H1 (cell line): Measurements from ENCODE around the gene INPP5K.

Experiments
- CHD2 ChIP-seq: IDR thresholded peaks from 2 replicates; pipeline ENCODE4 v1.6.1; 2012; ENCODE audit warnings: low read length, improper control_type of control experiment
- EZH2 ChIP-seq: fragments of 200-600 bp; sonication (generic); IDR thresholded peaks from 2 replicates; pipeline ENCODE4 v1.7.1; 2012; ENCODE audit warnings: low read depth, mild to moderate bottlenecking, moderate library complexity, low read length, inconsistent platforms; ENCODE audit not compliant: severe bottlenecking
- KDM5A ChIP-seq: fragments of 200-600 bp; IDR thresholded peaks from 2 replicates; pipeline ENCODE4 v1.7.1; 2012; ENCODE audit warnings: mild to moderate bottlenecking, low read length, inconsistent platforms, mixed read lengths
- MAX ChIP-seq: IDR thresholded peaks from 2 replicates; pipeline ENCODE4 v1.6.1; 2012; ENCODE audit warnings: inconsistent platforms
- NRF1 ChIP-seq: IDR thresholded peaks from 2 replicates; pipeline ENCODE4 v1.6.1; 2011; ENCODE audit warnings: mild to moderate bottlenecking, low read depth, low read length, improper control_type of control experiment
- POLR2A ChIP-seq, 2 experiments: IDR thresholded peaks; 1 replicate in 1 of 2; 2 replicates in 1 of 2; pipeline ENCODE4 v1.6.1; 2011; ENCODE audit warnings: low read depth in 2 of 2, low read length in 2 of 2, mild to moderate bottlenecking in 2 of 2; ENCODE audit errors: control extremely low read depth in 1 of 2
- RFX5 ChIP-seq: IDR thresholded peaks from 2 replicates; pipeline ENCODE4 v1.6.1; 2011; ENCODE audit warnings: low read depth, low read length, improper control_type of control experiment, borderline replicate concordance
- RXRA ChIP-seq: IDR thresholded peaks from 2 replicates; pipeline ENCODE4 v1.6.1; 2011; ENCODE audit warnings: low read depth, mild to moderate bottlenecking, low read length, moderate library complexity; ENCODE audit not compliant: insufficient read depth
- TF ChIP-seq, protein P1 (sequence below), 3 experiments: IDR thresholded peaks; 1 replicate in 2 of 3; 2 replicates in 1 of 3; pipeline versions ENCODE4 v1.5.1 to v1.6.1; 2011; ENCODE audit warnings: low read length in 3 of 3, mild to moderate bottlenecking in 3 of 3, inconsistent platforms in 2 of 3, low read depth in 1 of 3, moderate library complexity in 1 of 3; ENCODE audit not compliant: insufficient read depth in 1 of 3; ENCODE audit errors: control extremely low read depth in 1 of 3
- TF ChIP-seq, protein P2 (sequence below): IDR thresholded peaks from 2 replicates; pipeline ENCODE4 v1.6.1; 2011; ENCODE audit warnings: low read depth, mild to moderate bottlenecking, low read length; ENCODE audit not compliant: insufficient read depth

- no peak for TF ChIP-seq CHD2
- no peak for TF ChIP-seq NRF1
- no peak; the same call in 1 of the 2 replicates for TF ChIP-seq MAX
- no peak for TF ChIP-seq RXRA
- no peak for TF ChIP-seq EZH2
- TF ChIP-seq KDM5A, result no peak
- TF ChIP-seq, protein P1, sequence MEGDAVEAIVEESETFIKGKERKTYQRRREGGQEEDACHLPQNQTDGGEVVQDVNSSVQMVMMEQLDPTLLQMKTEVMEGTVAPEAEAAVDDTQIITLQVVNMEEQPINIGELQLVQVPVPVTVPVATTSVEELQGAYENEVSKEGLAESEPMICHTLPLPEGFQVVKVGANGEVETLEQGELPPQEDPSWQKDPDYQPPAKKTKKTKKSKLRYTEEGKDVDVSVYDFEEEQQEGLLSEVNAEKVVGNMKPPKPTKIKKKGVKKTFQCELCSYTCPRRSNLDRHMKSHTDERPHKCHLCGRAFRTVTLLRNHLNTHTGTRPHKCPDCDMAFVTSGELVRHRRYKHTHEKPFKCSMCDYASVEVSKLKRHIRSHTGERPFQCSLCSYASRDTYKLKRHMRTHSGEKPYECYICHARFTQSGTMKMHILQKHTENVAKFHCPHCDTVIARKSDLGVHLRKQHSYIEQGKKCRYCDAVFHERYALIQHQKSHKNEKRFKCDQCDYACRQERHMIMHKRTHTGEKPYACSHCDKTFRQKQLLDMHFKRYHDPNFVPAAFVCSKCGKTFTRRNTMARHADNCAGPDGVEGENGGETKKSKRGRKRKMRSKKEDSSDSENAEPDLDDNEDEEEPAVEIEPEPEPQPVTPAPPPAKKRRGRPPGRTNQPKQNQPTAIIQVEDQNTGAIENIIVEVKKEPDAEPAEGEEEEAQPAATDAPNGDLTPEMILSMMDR (IDR thresholded peaks at IDR 0.05; ENCODE audit: control extremely low read depth in 1 of 3, insufficient read depth in 1 of 3, low read depth in 1 of 3, low read length in 3 of 3), result no peak
- TF ChIP-seq, protein P2, sequence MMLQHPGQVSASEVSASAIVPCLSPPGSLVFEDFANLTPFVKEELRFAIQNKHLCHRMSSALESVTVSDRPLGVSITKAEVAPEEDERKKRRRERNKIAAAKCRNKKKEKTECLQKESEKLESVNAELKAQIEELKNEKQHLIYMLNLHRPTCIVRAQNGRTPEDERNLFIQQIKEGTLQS, result no peak
- no peak for TF ChIP-seq POLR2A (IDR thresholded peaks at IDR 0.05; ENCODE audit: control extremely low read depth in 1 of 2, low read depth in 2 of 2, low read length in 2 of 2)
- no peak for TF ChIP-seq RFX5
These were observed 24.8 kb downstream of the INPP5K start for GRCh38 chr17:1491443-1492248.
